A549 (cell line): ENCODE data around the gene SLC18A3.

Experiments
- CBX8 ChIP-seq: fragments of 200-600 bp; sonication (generic); IDR thresholded peaks from 2 replicates; pipeline ENCODE4 v1.6.1; 2016
- CTCF ChIP-seq: fragments of >200 bp; sonication (Bioruptor Twin); formaldehyde crosslinking; IDR thresholded peaks from 3 replicates; pipeline ENCODE4 v1.5.1; 2016
- EP300 ChIP-seq, 2 experiments: fragments of >200 bp; sonication (Bioruptor Twin); formaldehyde crosslinking; IDR thresholded peaks; 2 replicates in 1 of 2; 3 replicates in 1 of 2; pipeline ENCODE4 v1.6.1; 2016 to 2017
- ESRRA ChIP-seq: fragments of 150-350 bp; IDR thresholded peaks from 2 replicates; pipeline ENCODE4 v1.6.1; 2014; ENCODE audit warnings: mild to moderate bottlenecking, low read length, borderline replicate concordance
- JUN ChIP-seq, 2 experiments: fragments of >200 bp; sonication (Bioruptor Twin); formaldehyde crosslinking; IDR thresholded peaks; 2 replicates in 1 of 2; 3 replicates in 1 of 2; pipeline ENCODE4 v1.6.1; 2016 to 2017
- NFE2L2 ChIP-seq: fragments of 150-350 bp; conservative IDR thresholded peaks from 2 replicates; pipeline ENCODE4 v1.6.1; 2014; ENCODE audit warnings: low read length
- PHF8 ChIP-seq: fragments of 200-600 bp; sonication (generic); IDR thresholded peaks from 2 replicates; pipeline ENCODE4 v1.6.1; 2016; ENCODE audit warnings: low read depth, mild to moderate bottlenecking, antibody characterized with exemption, moderate library complexity, borderline replicate concordance
- POLR2A ChIP-seq: IDR thresholded peaks from 2 replicates; pipeline ENCODE4 v1.6.1; 2012; ENCODE audit warnings: mild to moderate bottlenecking, low read length
- POLR2AphosphoS2 ChIP-seq: conservative IDR thresholded peaks from 2 replicates; pipeline ENCODE4 v1.6.1; 2012; ENCODE audit warnings: low read length, improper control_type of control experiment, inconsistent platforms
- ZFP36 ChIP-seq: fragments of 450-650 bp; IDR thresholded peaks from 2 replicates; pipeline ENCODE4 v1.6.1; 2014; ENCODE audit warnings: borderline replicate concordance; ENCODE audit not compliant: partially characterized antibody
- ZNF302 ChIP-seq: fragments of 250-450 bp; sonication (Bioruptor Pico); IDR thresholded peaks from 2 replicates; pipeline ENCODE4 v1.9.0; 2021; ENCODE audit warnings: inconsistent platforms, mild to moderate bottlenecking, moderate library complexity

GRCh38 chr10:49624629-49625028, 14.5 kb downstream of the SLC18A3 start:
- no peak for TF ChIP-seq CTCF
- no peak for TF ChIP-seq POLR2A
- no peak for TF ChIP-seq POLR2AphosphoS2
- no peak for TF ChIP-seq ZNF302 (CRISPR knock-in tag)
- no peak for TF ChIP-seq EP300 (IDR thresholded peaks at IDR 0.05)
- no peak for TF ChIP-seq ZFP36
- TF ChIP-seq NFE2L2: no peak
- TF ChIP-seq CBX8: no peak
- TF ChIP-seq PHF8: no peak
- TF ChIP-seq ESRRA: no peak
- no peak for TF ChIP-seq JUN (IDR thresholded peaks at IDR 0.05)
